ENCODE results near the gene SYVN1. TPM values are rescaled to one million over a fixed set of nuclear protein-coding genes. Genes with fewer than 3 reads are reported as not detected.

The SYVN1 gene
- total RNA-seq, 1 donor = 11.9 TPM

- Histone ChIP-seq H4K20me1 (ENCODE audit: insufficient read depth, low read length) (peaks cover 20% of the 10 kb centered on the region), H3K4me1 (ENCODE audit: insufficient read depth, low read length) (peaks cover 5% of the 10 kb centered on the region), H3K36me3 (ENCODE audit: insufficient read depth, low read length) (peaks cover 70% of the 10 kb centered on the region), H3K4me2 (ENCODE audit: insufficient read depth, low read length) (no peak overlapping the region), H2AFZ (ENCODE audit: low read length) (no peak overlapping the region), H3K9me3 (ENCODE audit: low read depth, low read length) (no peaks in the 10 kb centered on the region), H3K79me2 (ENCODE audit: insufficient read depth, low read length) (peaks cover 45% of the 10 kb centered on the region), H3K4me3 (ENCODE audit: insufficient read depth, low read length) (no peak overlapping the region), H3K27me3 (ENCODE audit: insufficient read depth, low read length) (no peaks in the 10 kb centered on the region), H3K27ac (ENCODE audit: low read depth, low read length) (no peak overlapping the region)
- no peak for TF ChIP-seq CTCF (IDR thresholded peaks at IDR 0.05; ENCODE audit: extremely low read depth, low read depth, low read length)
- peak; percentile 72 for DNase-seq (ENCODE audit: insufficient read length, low spot score, missing footprints)
Measured at GRCh38 chr11:65126624-65127274, 7.6 kb downstream of the SYVN1 start.

- H4K20me1 ChIP-seq (ENCODE audit: insufficient read depth, low read length) = peaks cover 10% of the 10 kb centered on the region
- H3K27ac ChIP-seq (ENCODE audit: low read depth, low read length) = no peak overlapping the region
- no peaks in the 10 kb centered on the region for H3K27me3 ChIP-seq (ENCODE audit: insufficient read depth, low read length)
- peaks cover 13% of the 10 kb centered on the region for H3K4me1 ChIP-seq (ENCODE audit: insufficient read depth, low read length)
- no peak overlapping the region for H3K4me3 ChIP-seq (ENCODE audit: insufficient read depth, low read length)
- DNase-seq (ENCODE audit: insufficient read length, low spot score, missing footprints) = peak; percentile 65
- TF ChIP-seq CTCF (IDR thresholded peaks at IDR 0.05; ENCODE audit: extremely low read depth, low read depth, low read length) = no peak
- H3K36me3 ChIP-seq (ENCODE audit: insufficient read depth, low read length) = peaks cover 68% of the 10 kb centered on the region
- H2AFZ ChIP-seq (ENCODE audit: low read length) = no peak overlapping the region
- H3K9me3 ChIP-seq (ENCODE audit: low read depth, low read length) = no peaks in the 10 kb centered on the region
- H3K4me2 ChIP-seq (ENCODE audit: insufficient read depth, low read length) = no peak overlapping the region
- peaks cover 47% of the 10 kb centered on the region for H3K79me2 ChIP-seq (ENCODE audit: insufficient read depth, low read length)
Measured at GRCh38 chr11:65125197-65126056, 8.9 kb downstream of the SYVN1 start.

- peaks cover 70% of the 10 kb centered on the region for H3K36me3 ChIP-seq (ENCODE audit: insufficient read depth, low read length)
- no peak for TF ChIP-seq CTCF (IDR thresholded peaks at IDR 0.05; ENCODE audit: extremely low read depth, low read depth, low read length)
- DNase-seq (ENCODE audit: insufficient read length, low spot score, missing footprints) = peak; percentile 72
Measured at GRCh38 chr11:65124480-65125196, 9.7 kb downstream of the SYVN1 start.

More at GRCh38 chr11:65124480-65125196, 9.7 kb downstream of the SYVN1 start:
- Histone ChIP-seq H3K4me1 (ENCODE audit: insufficient read depth, low read length) (peaks cover 13% of the 10 kb centered on the region), H4K20me1 (ENCODE audit: insufficient read depth, low read length) (peaks cover 10% of the 10 kb centered on the region), H3K4me2 (ENCODE audit: insufficient read depth, low read length) (no peak overlapping the region), H3K27ac (ENCODE audit: low read depth, low read length) (no peak overlapping the region), H3K4me3 (ENCODE audit: insufficient read depth, low read length) (no peak overlapping the region), H2AFZ (ENCODE audit: low read length) (no peak overlapping the region), H3K9me3 (ENCODE audit: low read depth, low read length) (no peaks in the 10 kb centered on the region), H3K79me2 (ENCODE audit: insufficient read depth, low read length) (peaks cover 50% of the 10 kb centered on the region), H3K27me3 (ENCODE audit: insufficient read depth, low read length) (no peaks in the 10 kb centered on the region)
